Measurements from ENCODE around the gene CCDC57. TPM values are rescaled to one million over a fixed set of nuclear protein-coding genes. Genes with fewer than 3 reads are reported as not detected.

CCDC57 gene
- total and polyA plus RNA-seq, 9 of the 15 experiments (the other 6 are each of a cell fraction or from before 2014, with no cell fraction given) = 0.83 to 36.2 (median 13.6) TPM

GRCh38 chr17:82086941-82087906 is 125.4 kb downstream of the CCDC57 start (continued):
- TF ChIP-seq, protein P1, sequence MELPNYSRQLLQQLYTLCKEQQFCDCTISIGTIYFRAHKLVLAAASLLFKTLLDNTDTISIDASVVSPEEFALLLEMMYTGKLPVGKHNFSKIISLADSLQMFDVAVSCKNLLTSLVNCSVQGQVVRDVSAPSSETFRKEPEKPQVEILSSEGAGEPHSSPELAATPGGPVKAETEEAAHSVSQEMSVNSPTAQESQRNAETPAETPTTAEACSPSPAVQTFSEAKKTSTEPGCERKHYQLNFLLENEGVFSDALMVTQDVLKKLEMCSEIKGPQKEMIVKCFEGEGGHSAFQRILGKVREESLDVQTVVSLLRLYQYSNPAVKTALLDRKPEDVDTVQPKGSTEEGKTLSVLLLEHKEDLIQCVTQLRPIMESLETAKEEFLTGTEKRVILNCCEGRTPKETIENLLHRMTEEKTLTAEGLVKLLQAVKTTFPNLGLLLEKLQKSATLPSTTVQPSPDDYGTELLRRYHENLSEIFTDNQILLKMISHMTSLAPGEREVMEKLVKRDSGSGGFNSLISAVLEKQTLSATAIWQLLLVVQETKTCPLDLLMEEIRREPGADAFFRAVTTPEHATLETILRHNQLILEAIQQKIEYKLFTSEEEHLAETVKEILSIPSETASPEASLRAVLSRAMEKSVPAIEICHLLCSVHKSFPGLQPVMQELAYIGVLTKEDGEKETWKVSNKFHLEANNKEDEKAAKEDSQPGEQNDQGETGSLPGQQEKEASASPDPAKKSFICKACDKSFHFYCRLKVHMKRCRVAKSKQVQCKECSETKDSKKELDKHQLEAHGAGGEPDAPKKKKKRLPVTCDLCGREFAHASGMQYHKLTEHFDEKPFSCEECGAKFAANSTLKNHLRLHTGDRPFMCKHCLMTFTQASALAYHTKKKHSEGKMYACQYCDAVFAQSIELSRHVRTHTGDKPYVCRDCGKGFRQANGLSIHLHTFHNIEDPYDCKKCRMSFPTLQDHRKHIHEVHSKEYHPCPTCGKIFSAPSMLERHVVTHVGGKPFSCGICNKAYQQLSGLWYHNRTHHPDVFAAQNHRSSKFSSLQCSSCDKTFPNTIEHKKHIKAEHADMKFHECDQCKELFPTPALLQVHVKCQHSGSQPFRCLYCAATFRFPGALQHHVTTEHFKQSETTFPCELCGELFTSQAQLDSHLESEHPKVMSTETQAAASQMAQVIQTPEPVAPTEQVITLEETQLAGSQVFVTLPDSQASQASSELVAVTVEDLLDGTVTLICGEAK (IDR thresholded peaks at IDR 0.05) = no peak
- TF ChIP-seq, protein P1 (CRISPR knock-in tag; IDR thresholded peaks at IDR 0.05) = no peak
- TF ChIP-seq ZNF124 (CRISPR knock-in tag; IDR thresholded peaks at IDR 0.05) = no peak
- no peak for TF ChIP-seq GATAD2A (IDR thresholded peaks at IDR 0.05)
- TF ChIP-seq NR2C1 (IDR thresholded peaks at IDR 0.05) = no peak
- no peak for TF ChIP-seq NR2C1 (tag; IDR thresholded peaks at IDR 0.05)
- TF ChIP-seq, protein P2, sequence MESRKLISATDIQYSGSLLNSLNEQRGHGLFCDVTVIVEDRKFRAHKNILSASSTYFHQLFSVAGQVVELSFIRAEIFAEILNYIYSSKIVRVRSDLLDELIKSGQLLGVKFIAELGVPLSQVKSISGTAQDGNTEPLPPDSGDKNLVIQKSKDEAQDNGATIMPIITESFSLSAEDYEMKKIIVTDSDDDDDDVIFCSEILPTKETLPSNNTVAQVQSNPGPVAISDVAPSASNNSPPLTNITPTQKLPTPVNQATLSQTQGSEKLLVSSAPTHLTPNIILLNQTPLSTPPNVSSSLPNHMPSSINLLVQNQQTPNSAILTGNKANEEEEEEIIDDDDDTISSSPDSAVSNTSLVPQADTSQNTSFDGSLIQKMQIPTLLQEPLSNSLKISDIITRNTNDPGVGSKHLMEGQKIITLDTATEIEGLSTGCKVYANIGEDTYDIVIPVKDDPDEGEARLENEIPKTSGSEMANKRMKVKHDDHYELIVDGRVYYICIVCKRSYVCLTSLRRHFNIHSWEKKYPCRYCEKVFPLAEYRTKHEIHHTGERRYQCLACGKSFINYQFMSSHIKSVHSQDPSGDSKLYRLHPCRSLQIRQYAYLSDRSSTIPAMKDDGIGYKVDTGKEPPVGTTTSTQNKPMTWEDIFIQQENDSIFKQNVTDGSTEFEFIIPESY (CRISPR knock-in tag; IDR thresholded peaks at IDR 0.05) = no peak
- TF ChIP-seq, protein P3, sequence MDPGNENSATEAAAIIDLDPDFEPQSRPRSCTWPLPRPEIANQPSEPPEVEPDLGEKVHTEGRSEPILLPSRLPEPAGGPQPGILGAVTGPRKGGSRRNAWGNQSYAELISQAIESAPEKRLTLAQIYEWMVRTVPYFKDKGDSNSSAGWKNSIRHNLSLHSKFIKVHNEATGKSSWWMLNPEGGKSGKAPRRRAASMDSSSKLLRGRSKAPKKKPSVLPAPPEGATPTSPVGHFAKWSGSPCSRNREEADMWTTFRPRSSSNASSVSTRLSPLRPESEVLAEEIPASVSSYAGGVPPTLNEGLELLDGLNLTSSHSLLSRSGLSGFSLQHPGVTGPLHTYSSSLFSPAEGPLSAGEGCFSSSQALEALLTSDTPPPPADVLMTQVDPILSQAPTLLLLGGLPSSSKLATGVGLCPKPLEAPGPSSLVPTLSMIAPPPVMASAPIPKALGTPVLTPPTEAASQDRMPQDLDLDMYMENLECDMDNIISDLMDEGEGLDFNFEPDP (CRISPR knock-in tag; IDR thresholded peaks at IDR 0.05) = no peak
